ENCODE data around the gene ANKMY1.

ANKMY1 gene

GRCh38 chr2:240581811-240582210, 24.0 kb upstream of the ANKMY1 start:
- DNase-seq (ENCODE audit: low spot score), result no peak

- peak; percentile 81 for DNase-seq (ENCODE audit: low spot score)
Observed at GRCh38 chr2:240579771-240580614, 22.2 kb upstream of the ANKMY1 start.

- no peak for DNase-seq (ENCODE audit: low spot score)
Observed at GRCh38 chr2:240579071-240579762, 21.4 kb upstream of the ANKMY1 start.

- DNase-seq (ENCODE audit: low spot score), result no peak
Observed at GRCh38 chr2:240578488-240578887, 20.7 kb upstream of the ANKMY1 start.

- DNase-seq (ENCODE audit: low spot score), result no peak
Observed at GRCh38 chr2:240578110-240578450, 20.3 kb upstream of the ANKMY1 start.

- DNase-seq (ENCODE audit: low spot score), result no peak
Observed at GRCh38 chr2:240577281-240578109, 19.7 kb upstream of the ANKMY1 start.

GRCh38 chr2:240576436-240577205, 18.8 kb upstream of the ANKMY1 start:
- DNase-seq (ENCODE audit: low spot score), result no peak

GRCh38 chr2:240576036-240576435, 18.2 kb upstream of the ANKMY1 start:
- DNase-seq (ENCODE audit: low spot score), result no peak

- DNase-seq (ENCODE audit: low spot score), result no peak
Observed at GRCh38 chr2:240575101-240575965, 17.5 kb upstream of the ANKMY1 start.

- no peak for DNase-seq (ENCODE audit: low spot score)
Observed at GRCh38 chr2:240574386-240575100, 16.8 kb upstream of the ANKMY1 start.

- no peak for DNase-seq (ENCODE audit: low spot score)
Observed at GRCh38 chr2:240573516-240574385, 16.0 kb upstream of the ANKMY1 start.

- DNase-seq (ENCODE audit: low spot score), result no peak
Observed at GRCh38 chr2:240573071-240573515, 15.3 kb upstream of the ANKMY1 start.

- no peak for DNase-seq (ENCODE audit: low spot score)
Observed at GRCh38 chr2:240572141-240573031, 14.6 kb upstream of the ANKMY1 start.

GRCh38 chr2:240571314-240571973, 13.7 kb upstream of the ANKMY1 start:
- no peak for DNase-seq (ENCODE audit: low spot score)

GRCh38 chr2:240570531-240571313, 12.9 kb upstream of the ANKMY1 start:
- DNase-seq (ENCODE audit: low spot score), result no peak

GRCh38 chr2:240569998-240570530, 12.3 kb upstream of the ANKMY1 start:
- no peak for DNase-seq (ENCODE audit: low spot score)

Data from CD4-positive, alpha-beta T cell treated with Interleukin-6 at 100 ng/mL for 8 hours (primary cell).